HepG2 (cell line): ENCODE data around the gene KIF2C. TPM values are rescaled to one million over a fixed set of nuclear protein-coding genes. Genes with fewer than 3 reads are reported as not detected.
A peak's percentile ranks its signal among the peaks of the same experiment; 100 is the strongest.

Experiments
- ATM ChIP-seq: fragments of 450-650 bp; IDR thresholded peaks from 2 replicates; pipeline ENCODE4 v1.7.1; 2017; ENCODE audit warnings: mild to moderate bottlenecking, borderline replicate concordance
- BCL6 ChIP-seq: IDR thresholded peaks from 2 replicates; pipeline ENCODE4 v1.6.1; 2016; ENCODE audit warnings: missing genetic modification reagents, missing compliant biosample characterization
- BRD4 ChIP-seq: sonication (generic); formaldehyde crosslinking; IDR thresholded peaks from 2 replicates; pipeline ENCODE4 v1.4.0; 2020; ENCODE audit warnings: missing genetic modification reagents
- CBX2 ChIP-seq, 2 experiments: fragments of 200-600 bp in 1 of 2; sonication (generic); formaldehyde crosslinking in 1 of 2; IDR thresholded peaks; 2 replicates each; pipeline versions ENCODE4 v1.7.0 to v1.8.1; 2018 to 2022; ENCODE audit warnings: low read depth in 2 of 2, low read length in 1 of 2, mild to moderate bottlenecking in 1 of 2, missing genetic modification reagents in 1 of 2
- DPF2 ChIP-seq: sonication (generic); formaldehyde crosslinking; IDR thresholded peaks from 2 replicates; pipeline ENCODE4 v1.4.0; 2020; ENCODE audit warnings: mild to moderate bottlenecking, low read depth, missing genetic modification reagents, borderline replicate concordance
- MXD4 ChIP-seq: IDR thresholded peaks from 2 replicates; pipeline ENCODE4 v1.6.1; 2016; ENCODE audit warnings: mild to moderate bottlenecking, missing biosample characterization, missing genetic modification reagents
- RFX1 ChIP-seq: fragments of 450-650 bp; IDR thresholded peaks from 2 replicates; pipeline ENCODE4 v1.6.1; 2017
- SYNCRIP ChIP-seq: fragments of 200-400 bp; formaldehyde crosslinking; IDR thresholded peaks from 2 replicates; pipeline ENCODE4 v1.6.1; 2018; ENCODE audit warnings: mild to moderate bottlenecking, low read depth, low read length; ENCODE audit not compliant: insufficient read depth
- U2AF2 ChIP-seq: fragments of 200-400 bp; formaldehyde crosslinking; IDR thresholded peaks from 2 replicates; pipeline ENCODE4 v1.6.1; 2017; ENCODE audit warnings: low read depth, mild to moderate bottlenecking, low read length
- ZNF24 ChIP-seq: fragments of 450-650 bp; IDR thresholded peaks from 2 replicates; pipeline ENCODE4 v1.6.1; 2017; ENCODE audit warnings: antibody characterized with exemption, mild to moderate bottlenecking
- ZNF251 ChIP-seq: sonication (generic); formaldehyde crosslinking; IDR thresholded peaks from 2 replicates; pipeline ENCODE4 v1.9.0; 2021; ENCODE audit warnings: mild to moderate bottlenecking, missing genetic modification reagents
- ZNF343 ChIP-seq: sonication (generic); formaldehyde crosslinking; IDR thresholded peaks from 2 replicates; pipeline ENCODE4 v1.4.0; 2020; ENCODE audit warnings: mild to moderate bottlenecking, missing genetic modification reagents
- ZNF496 ChIP-seq: sonication (generic); formaldehyde crosslinking; IDR thresholded peaks from 2 replicates; pipeline ENCODE4 v1.8.1; 2023; ENCODE audit warnings: mild to moderate bottlenecking, moderate library complexity, missing genetic modification reagents; ENCODE audit not compliant: insufficient replicate concordance
- ZNF543 ChIP-seq: sonication (generic); formaldehyde crosslinking; IDR thresholded peaks from 2 replicates; pipeline ENCODE4 v1.4.0; 2020; ENCODE audit warnings: mild to moderate bottlenecking, missing genetic modification reagents
- ZNF607 ChIP-seq: sonication (generic); formaldehyde crosslinking; IDR thresholded peaks from 2 replicates; pipeline ENCODE4 v1.5.1; 2020; ENCODE audit warnings: missing genetic modification reagents, mild to moderate bottlenecking, borderline replicate concordance
- ZNF614 ChIP-seq: IDR thresholded peaks from 2 replicates; pipeline ENCODE4 v1.6.1; 2018; ENCODE audit warnings: missing biosample characterization, missing genetic modification reagents, inconsistent platforms, borderline replicate concordance
- ZNF737 ChIP-seq: sonication (generic); formaldehyde crosslinking; IDR thresholded peaks from 2 replicates; pipeline ENCODE4 v1.5.0; 2020; ENCODE audit warnings: missing genetic modification reagents, mild to moderate bottlenecking, borderline replicate concordance
- ZNF781 ChIP-seq: sonication (generic); formaldehyde crosslinking; IDR thresholded peaks from 2 replicates; pipeline ENCODE4 v1.5.1; 2020; ENCODE audit warnings: borderline replicate concordance, mild to moderate bottlenecking, missing genetic modification reagents; ENCODE audit errors: not compliant biosample characterization
- ZSCAN31 ChIP-seq: sonication (generic); formaldehyde crosslinking; IDR thresholded peaks from 2 replicates; pipeline ENCODE4 v1.5.0; 2020; ENCODE audit warnings: low read depth, mild to moderate bottlenecking, missing genetic modification reagents
- polyA plus RNA-seq, 8 experiments: library from polyadenylated mRNA; depleted of rRNA in 3 of 8; stranded (reverse) in 7 of 8; unstranded in 1 of 8; fragments of >200 nt; fragmentation: Illumina TruSeq in 4 of 8; extraction: Trizol in 4 of 8; gene quantifications; 2 replicates each; pipeline versions ENCODE4 v1.2.1 to v1.2.3, GENCODE V29; 2011 to 2016; ENCODE audit warnings: low read depth in 4 of 8, missing spikeins in 1 of 8, mixed read lengths in 1 of 8; ENCODE audit not compliant: insufficient read depth in 1 of 8
- total RNA-seq, 5 experiments: library from RNA; depleted of rRNA; stranded (reverse); fragments of >200 nt; fragmentation: Illumina TruSeq; extraction: Trizol; gene quantifications; 2 replicates each; pipeline ENCODE4 v1.2.3, GENCODE V29; 2016; ENCODE audit warnings: low read depth in 1 of 5
- TF ChIP-seq, protein P1 (sequence below): sonication (generic); formaldehyde crosslinking; IDR thresholded peaks from 2 replicates; pipeline ENCODE4 v1.5.1; 2020; ENCODE audit warnings: missing genetic modification reagents, mild to moderate bottlenecking, borderline replicate concordance
- TF ChIP-seq, protein P2 (sequence below): sonication (generic); formaldehyde crosslinking; IDR thresholded peaks from 2 replicates; pipeline ENCODE4 v1.8.0; 2022; ENCODE audit warnings: missing genetic modification reagents, mild to moderate bottlenecking, moderate library complexity, borderline replicate concordance
- TF ChIP-seq, protein P3 (sequence below): sonication (generic); formaldehyde crosslinking; IDR thresholded peaks from 2 replicates; pipeline ENCODE4 v1.5.0; 2020; ENCODE audit warnings: missing genetic modification reagents
- TF ChIP-seq, protein P4 (sequence below): sonication (generic); formaldehyde crosslinking; IDR thresholded peaks from 2 replicates; pipeline ENCODE4 v1.4.0; 2020; ENCODE audit warnings: missing genetic modification reagents

KIF2C gene
- total and polyA plus RNA-seq, 2 of the 13 experiments (the other 11 are each of a cell fraction or from before 2014, with no cell fraction given), result 29.7 to 53.7 TPM

DNA sequence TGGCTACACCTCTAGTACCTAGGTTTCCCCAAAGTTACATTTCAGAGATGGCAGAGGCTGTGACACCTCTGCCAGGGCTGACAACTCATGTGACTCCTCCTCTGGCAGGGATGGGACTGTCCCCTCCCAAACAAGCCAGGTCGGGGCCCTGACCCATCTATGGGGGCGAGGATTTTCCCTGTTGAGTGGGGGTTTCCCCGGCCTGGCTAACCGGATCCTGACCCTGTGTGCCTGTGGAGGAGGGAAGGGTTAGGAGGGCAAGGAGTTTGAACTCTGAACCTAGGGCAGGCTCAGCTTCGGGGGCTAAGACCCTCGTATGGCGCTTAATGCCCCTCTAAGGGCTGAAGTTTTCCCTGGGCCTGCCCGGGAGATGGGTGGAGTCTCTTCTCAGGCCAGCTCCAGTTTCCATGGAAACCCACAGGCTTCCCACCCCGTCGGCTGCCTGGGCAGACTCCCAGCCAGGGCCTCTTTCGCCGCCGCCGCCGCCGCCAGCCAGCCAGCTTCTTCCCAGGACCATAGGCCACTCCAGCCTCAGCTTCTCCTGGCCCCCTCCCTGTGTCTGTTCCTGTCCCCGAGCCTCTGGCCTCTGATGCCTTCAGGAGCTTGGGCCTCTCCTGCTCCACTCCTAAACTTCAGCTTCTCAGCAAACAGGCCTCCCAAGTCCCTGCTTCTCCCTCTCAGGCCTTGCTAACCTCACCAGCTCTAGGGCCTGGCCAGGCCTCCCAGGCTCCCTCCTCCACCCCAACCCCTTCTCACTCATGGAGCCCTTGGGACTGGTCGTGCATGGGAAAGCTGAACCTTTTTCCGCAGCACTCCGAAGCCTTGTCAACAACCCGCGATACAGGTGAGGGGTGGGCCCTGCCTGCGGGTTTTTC is 68.7 kb downstream of the KIF2C start, which contains the start of gene BTBD19 (continued):
- TF ChIP-seq ZNF607 (CRISPR knock-in tag) (peak; percentile 70; the same call in 1 of the 2 replicates), ZNF24 (0 out of 2 replicates have a peak, but pooled peaks have one; percentile 25), BCL6 (no peak; the same call in 1 of the 2 replicates), ZNF251 (CRISPR knock-in tag) (no peak), RFX1 (peak; percentile 80), ZSCAN31 (CRISPR knock-in tag) (peak; percentile 61), ZNF614 (CRISPR knock-in tag) (no peak), U2AF2 (no peak), ZNF543 (CRISPR knock-in tag) (no peak), SYNCRIP (no peak), ZNF496 (CRISPR knock-in tag) (no peak), MXD4 (CRISPR knock-in tag) (no peak; the same call in 1 of the 2 replicates), CBX2 (IDR thresholded peaks at IDR 0.05; ENCODE audit: low read depth, low read length) (no peak), CBX2 (CRISPR knock-in tag; IDR thresholded peaks at IDR 0.05; ENCODE audit: low read depth) (no peak), ZNF343 (CRISPR knock-in tag) (no peak), ZNF781 (CRISPR knock-in tag) (no peak), ZNF737 (no peak), ATM (no peak), BRD4 (CRISPR knock-in tag) (no peak), DPF2 (CRISPR knock-in tag) (0 out of 2 replicates have a peak, but pooled peaks have one; percentile 12)
- TF ChIP-seq, protein P1, sequence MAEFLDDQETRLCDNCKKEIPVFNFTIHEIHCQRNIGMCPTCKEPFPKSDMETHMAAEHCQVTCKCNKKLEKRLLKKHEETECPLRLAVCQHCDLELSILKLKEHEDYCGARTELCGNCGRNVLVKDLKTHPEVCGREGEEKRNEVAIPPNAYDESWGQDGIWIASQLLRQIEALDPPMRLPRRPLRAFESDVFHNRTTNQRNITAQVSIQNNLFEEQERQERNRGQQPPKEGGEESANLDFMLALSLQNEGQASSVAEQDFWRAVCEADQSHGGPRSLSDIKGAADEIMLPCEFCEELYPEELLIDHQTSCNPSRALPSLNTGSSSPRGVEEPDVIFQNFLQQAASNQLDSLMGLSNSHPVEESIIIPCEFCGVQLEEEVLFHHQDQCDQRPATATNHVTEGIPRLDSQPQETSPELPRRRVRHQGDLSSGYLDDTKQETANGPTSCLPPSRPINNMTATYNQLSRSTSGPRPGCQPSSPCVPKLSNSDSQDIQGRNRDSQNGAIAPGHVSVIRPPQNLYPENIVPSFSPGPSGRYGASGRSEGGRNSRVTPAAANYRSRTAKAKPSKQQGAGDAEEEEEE, result no peak
- TF ChIP-seq, protein P2, sequence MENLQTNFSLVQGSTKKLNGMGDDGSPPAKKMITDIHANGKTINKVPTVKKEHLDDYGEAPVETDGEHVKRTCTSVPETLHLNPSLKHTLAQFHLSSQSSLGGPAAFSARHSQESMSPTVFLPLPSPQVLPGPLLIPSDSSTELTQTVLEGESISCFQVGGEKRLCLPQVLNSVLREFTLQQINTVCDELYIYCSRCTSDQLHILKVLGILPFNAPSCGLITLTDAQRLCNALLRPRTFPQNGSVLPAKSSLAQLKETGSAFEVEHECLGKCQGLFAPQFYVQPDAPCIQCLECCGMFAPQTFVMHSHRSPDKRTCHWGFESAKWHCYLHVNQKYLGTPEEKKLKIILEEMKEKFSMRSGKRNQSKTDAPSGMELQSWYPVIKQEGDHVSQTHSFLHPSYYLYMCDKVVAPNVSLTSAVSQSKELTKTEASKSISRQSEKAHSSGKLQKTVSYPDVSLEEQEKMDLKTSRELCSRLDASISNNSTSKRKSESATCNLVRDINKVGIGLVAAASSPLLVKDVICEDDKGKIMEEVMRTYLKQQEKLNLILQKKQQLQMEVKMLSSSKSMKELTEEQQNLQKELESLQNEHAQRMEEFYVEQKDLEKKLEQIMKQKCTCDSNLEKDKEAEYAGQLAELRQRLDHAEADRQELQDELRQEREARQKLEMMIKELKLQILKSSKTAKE (CRISPR knock-in tag), result peak; percentile 57
- TF ChIP-seq, protein P3, sequence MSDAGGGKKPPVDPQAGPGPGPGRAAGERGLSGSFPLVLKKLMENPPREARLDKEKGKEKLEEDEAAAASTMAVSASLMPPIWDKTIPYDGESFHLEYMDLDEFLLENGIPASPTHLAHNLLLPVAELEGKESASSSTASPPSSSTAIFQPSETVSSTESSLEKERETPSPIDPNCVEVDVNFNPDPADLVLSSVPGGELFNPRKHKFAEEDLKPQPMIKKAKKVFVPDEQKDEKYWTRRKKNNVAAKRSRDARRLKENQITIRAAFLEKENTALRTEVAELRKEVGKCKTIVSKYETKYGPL (CRISPR knock-in tag), result no peak
- TF ChIP-seq, protein P4, sequence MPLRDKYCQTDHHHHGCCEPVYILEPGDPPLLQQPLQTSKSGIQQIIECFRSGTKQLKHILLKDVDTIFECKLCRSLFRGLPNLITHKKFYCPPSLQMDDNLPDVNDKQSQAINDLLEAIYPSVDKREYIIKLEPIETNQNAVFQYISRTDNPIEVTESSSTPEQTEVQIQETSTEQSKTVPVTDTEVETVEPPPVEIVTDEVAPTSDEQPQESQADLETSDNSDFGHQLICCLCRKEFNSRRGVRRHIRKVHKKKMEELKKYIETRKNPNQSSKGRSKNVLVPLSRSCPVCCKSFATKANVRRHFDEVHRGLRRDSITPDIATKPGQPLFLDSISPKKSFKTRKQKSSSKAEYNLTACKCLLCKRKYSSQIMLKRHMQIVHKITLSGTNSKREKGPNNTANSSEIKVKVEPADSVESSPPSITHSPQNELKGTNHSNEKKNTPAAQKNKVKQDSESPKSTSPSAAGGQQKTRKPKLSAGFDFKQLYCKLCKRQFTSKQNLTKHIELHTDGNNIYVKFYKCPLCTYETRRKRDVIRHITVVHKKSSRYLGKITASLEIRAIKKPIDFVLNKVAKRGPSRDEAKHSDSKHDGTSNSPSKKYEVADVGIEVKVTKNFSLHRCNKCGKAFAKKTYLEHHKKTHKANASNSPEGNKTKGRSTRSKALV (CRISPR knock-in tag), result no peak; the same call in 1 of the 2 replicates
